ENCODE results near the gene KRT77. TPM values are rescaled to one million over a fixed set of nuclear protein-coding genes. Genes with fewer than 3 reads are reported as not detected.

The KRT77 gene
- total RNA-seq, 4 donors from 2014 or later = not detected

DNA sequence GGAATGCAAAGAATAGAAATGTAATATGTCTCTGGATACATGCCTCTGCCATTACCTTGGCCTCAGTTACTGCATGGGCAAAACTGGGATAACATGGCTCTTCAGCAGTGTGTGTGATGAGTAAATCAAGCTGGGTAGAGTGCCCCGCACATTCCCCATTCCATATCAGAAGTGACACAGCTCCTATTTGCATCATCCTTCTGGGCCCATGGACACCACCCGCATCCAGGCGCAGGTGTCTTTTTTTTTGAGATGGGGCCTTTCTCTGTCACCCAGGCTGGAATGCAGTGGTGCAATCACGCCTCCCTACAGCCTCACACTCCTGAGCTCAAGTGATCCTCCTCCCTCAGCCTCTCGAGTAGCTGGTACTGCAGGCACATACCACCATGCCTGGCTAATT lies 42.2 kb upstream of the KRT77 start:
- Histone ChIP-seq H3K9me3 (no peaks in the 10 kb centered on the region), H3K27ac (no peak overlapping the region), H3K36me3 (no peaks in the 10 kb centered on the region), H3K4me1 (no peaks in the 10 kb centered on the region), H3K4me3 (no peak overlapping the region), H3K27me3 (no peaks in the 10 kb centered on the region)
- intact Hi-C loops (cut with DNase I; ENCODE audit: low total_unique reads) = no loop called here
- no peak for DNase-seq
- no peak for TF ChIP-seq POLR2A (IDR thresholded peaks at IDR 0.05)
- TF ChIP-seq, protein P1, sequence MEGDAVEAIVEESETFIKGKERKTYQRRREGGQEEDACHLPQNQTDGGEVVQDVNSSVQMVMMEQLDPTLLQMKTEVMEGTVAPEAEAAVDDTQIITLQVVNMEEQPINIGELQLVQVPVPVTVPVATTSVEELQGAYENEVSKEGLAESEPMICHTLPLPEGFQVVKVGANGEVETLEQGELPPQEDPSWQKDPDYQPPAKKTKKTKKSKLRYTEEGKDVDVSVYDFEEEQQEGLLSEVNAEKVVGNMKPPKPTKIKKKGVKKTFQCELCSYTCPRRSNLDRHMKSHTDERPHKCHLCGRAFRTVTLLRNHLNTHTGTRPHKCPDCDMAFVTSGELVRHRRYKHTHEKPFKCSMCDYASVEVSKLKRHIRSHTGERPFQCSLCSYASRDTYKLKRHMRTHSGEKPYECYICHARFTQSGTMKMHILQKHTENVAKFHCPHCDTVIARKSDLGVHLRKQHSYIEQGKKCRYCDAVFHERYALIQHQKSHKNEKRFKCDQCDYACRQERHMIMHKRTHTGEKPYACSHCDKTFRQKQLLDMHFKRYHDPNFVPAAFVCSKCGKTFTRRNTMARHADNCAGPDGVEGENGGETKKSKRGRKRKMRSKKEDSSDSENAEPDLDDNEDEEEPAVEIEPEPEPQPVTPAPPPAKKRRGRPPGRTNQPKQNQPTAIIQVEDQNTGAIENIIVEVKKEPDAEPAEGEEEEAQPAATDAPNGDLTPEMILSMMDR (IDR thresholded peaks at IDR 0.05) = no peak

DNA sequence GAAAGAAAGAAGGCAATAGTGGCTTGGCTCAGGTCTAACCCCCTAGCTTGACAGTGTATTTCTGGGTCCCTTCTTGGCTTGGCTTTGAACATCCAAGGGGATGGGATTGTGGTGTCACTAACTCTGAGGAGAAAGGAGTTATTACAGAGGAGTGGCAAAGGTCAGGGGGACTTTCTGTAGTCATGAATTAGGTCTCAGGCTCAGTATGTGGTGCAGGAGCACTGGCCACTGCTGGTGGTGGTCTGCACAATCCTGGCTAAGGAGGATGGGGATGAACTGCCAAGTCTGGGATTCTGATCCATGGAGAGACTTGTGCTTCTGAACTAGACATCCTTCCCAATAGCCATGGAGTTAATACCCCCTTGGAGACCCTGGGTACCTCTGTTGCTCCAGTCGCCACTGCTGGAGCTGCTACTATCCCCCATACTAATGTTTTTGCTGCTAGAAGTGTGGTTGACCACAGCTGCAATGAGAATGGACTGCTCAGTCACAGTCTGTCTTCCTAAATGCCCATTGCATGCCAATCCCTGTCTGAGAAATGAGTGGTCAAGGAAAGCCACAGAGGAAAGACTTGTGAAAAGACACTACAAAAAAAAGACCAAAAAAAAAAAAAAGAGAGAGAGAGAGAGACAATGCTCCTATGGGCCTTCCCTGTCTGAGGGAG lies 41.3 kb upstream of the KRT77 start:
- Histone ChIP-seq H3K36me3 (no peaks in the 10 kb centered on the region), H3K27ac (no peak overlapping the region), H3K4me3 (no peak overlapping the region), H3K9me3 (no peaks in the 10 kb centered on the region), H3K4me1 (no peaks in the 10 kb centered on the region), H3K27me3 (no peaks in the 10 kb centered on the region)
- no peak for DNase-seq
- intact Hi-C loops (cut with DNase I; ENCODE audit: low total_unique reads) = no loop called here
- TF ChIP-seq, protein P1 (IDR thresholded peaks at IDR 0.05) = no peak
- TF ChIP-seq POLR2A (IDR thresholded peaks at IDR 0.05) = no peak

DNA sequence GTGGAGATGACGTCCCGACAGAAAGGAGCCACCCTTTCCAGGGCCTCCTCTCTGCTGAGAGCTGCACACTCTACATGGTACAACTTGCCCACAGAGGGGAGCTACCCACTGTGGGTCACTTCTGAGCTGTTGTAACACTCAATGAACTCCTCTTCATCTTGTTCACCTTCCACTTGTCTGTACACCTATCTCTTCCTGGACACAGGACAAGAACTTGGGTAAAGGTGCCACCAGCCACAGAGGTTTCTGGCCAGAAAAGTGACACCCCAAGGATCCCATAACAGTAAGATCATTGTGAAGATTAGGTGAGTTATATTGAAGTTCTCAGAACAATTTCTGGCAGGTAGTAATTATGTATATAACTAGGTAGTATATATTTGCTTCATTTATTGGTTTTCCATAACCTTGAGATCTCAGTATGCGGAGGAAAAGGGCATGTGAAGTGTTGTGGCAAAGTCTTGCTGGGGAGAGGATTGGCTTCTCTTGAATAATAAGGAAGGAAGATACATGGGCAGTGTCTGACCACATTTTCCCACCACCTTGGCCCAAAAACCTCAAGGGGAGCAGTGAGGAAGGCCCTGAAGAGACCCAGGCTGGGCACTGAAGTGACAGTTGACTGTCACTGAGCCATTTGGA lies 39.6 kb upstream of the KRT77 start:
- no peak overlapping the region for H3K27ac ChIP-seq
- H3K36me3 ChIP-seq = no peaks in the 10 kb centered on the region
- no peak overlapping the region for H3K4me3 ChIP-seq
- DNase-seq = no peak
- TF ChIP-seq, protein P1 (IDR thresholded peaks at IDR 0.05) = no peak
- no peak for TF ChIP-seq POLR2A (IDR thresholded peaks at IDR 0.05)
- H3K9me3 ChIP-seq = no peaks in the 10 kb centered on the region
- no peaks in the 10 kb centered on the region for H3K4me1 ChIP-seq
- intact Hi-C loops (cut with DNase I; ENCODE audit: low total_unique reads) = no loop called here
- no peaks in the 10 kb centered on the region for H3K27me3 ChIP-seq

DNA sequence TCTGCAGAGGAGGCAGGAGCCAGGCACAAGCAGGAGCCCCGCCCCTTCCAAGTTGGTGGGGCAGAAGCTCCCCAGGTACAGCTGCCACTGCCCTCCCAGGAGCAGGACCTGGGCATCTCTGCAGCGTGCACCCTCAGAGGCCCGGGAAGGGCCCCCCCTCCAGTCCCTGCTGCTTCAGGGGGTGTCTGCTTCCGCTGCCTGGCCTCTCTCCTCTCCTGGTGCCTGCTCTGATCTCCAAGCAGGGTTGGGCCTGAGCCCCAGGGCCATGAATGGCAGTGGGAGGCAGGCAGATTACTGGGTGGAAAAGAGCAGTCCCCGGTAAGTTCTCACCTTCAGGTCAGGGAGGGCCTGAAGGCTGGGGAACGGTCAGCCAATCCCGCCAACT lies 38.9 kb upstream of the KRT77 start:
- H3K4me1 ChIP-seq = no peaks in the 10 kb centered on the region
- DNase-seq = no peak
- intact Hi-C loops (cut with DNase I; ENCODE audit: low total_unique reads) = no loop called here
- no peak overlapping the region for H3K4me3 ChIP-seq
- no peaks in the 10 kb centered on the region for H3K27me3 ChIP-seq
- H3K36me3 ChIP-seq = no peaks in the 10 kb centered on the region
- H3K9me3 ChIP-seq = no peaks in the 10 kb centered on the region
- TF ChIP-seq POLR2A (IDR thresholded peaks at IDR 0.05) = no peak
- TF ChIP-seq, protein P1 (IDR thresholded peaks at IDR 0.05) = no peak
- no peak overlapping the region for H3K27ac ChIP-seq

DNA sequence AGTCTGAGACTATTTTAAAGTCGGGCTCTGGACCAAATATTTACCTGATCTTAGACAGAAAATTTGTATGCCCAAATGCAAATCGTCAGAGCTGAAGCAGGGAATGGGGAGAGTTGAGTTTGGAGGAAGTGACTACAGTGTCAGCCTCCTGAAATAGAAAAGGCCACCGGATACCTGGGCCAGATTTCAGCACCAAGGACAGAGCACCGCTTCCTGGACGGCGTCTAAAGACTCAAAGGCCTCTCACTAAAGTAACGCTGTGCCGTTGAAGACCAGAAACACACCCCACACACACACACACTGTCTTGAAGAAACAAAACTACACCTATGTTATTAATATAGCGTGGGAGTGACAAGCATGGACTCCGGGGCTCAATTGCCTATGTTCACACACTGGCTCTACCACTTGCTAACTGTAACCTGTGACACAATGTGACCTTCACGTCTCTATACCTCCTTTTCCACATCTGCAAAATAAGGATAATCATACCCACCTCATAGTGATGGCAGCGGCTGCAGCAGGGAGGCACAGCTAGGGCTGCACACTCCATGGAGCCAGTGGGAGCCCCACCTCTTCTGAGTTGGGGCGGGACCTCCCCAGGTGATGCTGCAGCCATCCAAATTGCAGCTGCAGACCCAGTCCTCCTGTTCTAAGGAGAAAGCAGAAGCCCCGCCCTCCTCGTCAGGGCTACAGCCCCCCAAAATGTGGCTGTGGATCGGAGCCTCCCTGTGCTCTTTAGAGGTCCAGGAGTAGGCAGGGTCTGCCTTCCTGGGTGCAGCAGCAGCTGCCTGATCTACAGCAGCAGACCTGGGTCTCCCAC lies 38.3 kb upstream of the KRT77 start:
- intact Hi-C loops (cut with DNase I; ENCODE audit: low total_unique reads) = no loop called here
- H3K4me1 ChIP-seq = no peaks in the 10 kb centered on the region
- TF ChIP-seq, protein P1 (IDR thresholded peaks at IDR 0.05) = no peak
- no peak for TF ChIP-seq POLR2A (IDR thresholded peaks at IDR 0.05)
- no peak overlapping the region for H3K27ac ChIP-seq
- H3K9me3 ChIP-seq = no peaks in the 10 kb centered on the region
- H3K4me3 ChIP-seq = no peak overlapping the region
- H3K27me3 ChIP-seq = no peaks in the 10 kb centered on the region
- DNase-seq = peak in 1 of 2 donors; percentile 26
- H3K36me3 ChIP-seq = no peaks in the 10 kb centered on the region
